Measurements from ENCODE around the gene LLGL2.

The LLGL2 gene

DNA sequence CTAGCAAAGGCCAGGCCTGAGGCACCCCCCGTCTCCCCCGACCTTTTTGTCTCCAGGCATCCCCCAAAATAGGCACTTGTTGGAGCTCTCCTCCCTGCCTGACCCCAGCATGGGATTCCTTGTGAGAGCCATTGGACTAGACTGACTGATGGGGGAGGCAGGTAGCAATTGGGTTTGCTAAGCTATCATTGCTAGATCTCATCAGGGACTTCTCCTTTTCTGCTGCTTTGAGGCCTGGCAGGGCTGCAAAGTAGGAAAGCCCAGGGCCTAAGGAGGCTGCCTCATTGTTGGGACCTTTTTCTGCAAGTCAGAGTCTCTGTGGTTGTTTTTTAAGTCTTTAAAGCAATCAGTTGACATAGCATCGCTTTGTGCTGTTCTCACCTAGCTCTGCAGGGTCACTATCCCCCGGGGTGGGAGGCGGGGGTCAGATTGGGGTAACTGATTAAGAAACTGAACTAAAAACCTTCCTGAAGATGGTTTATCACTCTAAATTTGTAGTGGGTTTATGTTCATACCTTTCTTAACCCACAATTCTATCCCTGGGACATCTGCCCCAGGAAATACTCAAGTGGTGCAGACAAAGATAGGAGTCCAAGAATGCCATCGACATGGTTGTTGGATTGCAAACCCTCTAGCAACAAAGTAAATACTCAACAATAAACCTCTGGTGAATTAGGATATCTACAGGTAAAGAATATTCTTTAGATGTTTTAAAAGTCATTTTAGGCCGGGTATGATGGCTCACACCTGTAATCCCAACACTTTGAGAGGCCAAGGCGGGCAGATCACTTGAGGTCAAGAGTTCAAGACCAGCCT is 28.0 kb downstream of the LLGL2 start:
- DNase-seq = no peak

DNA sequence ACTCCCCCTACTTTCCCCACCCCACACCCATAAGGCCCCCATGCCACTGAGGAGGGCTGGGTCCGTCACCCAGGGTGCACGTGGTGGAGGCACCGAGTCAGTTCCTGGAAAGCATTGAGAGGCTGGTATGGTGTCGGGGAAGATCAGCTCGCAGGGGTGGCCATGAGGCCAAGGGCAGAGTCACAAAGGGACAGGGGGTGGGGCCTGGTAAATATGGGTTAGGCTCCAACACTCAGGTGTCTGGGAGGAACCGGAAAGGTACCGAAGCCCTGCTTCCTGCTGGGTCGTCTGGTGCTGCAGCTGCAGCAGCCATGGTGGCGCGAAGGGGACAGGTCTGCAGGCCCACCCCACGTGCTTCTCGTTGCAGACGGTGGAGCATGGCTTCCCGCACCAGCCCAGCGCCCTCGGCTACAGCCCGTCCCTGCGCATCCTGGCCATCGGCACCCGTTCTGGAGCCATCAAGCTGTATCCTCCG is 30.2 kb downstream of the LLGL2 start:
- DNase-seq = no peak

GRCh38 chr17:75557075-75557851 is 31.8 kb downstream of the LLGL2 start:
- DNase-seq = no peak

DNA sequence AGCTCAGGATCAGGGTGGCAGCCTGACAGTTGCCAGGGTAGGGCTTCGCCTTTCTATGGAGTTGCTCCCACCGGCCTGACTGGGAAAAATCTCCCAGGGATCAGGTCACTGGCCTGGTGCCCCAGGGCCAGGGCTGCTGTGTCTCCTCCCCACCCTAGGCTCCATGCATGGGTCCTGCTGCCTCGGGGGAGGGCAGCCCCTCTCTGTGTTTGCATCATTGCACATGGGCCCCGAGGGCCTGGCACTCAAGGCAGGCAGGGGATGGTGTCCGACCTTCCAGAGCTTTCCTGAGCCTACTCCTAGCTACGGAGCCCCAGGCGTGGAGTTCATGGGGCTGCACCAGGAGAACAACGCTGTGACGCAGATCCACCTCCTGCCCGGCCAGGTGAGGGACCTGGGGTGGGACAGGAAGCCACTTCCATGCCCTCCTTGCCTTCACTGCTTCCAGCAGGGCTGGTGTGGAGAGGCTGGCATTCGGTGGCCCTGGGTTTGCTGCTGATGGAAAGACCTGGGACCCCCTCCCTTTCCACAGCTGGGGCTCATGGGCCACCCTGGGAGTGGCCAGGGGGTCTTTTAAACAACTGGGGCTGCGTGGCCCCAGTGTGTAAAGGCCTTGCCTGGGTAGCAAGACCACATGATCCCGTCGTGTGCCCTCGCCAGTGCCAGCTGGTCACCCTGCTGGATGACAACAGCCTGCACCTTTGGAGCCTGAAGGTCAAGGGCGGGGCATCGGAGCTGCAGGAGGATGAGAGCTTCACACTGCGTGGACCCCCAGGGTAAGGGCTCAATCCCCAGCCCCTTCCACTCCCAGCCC is 32.6 kb downstream of the LLGL2 start:
- no peak for DNase-seq

DNA sequence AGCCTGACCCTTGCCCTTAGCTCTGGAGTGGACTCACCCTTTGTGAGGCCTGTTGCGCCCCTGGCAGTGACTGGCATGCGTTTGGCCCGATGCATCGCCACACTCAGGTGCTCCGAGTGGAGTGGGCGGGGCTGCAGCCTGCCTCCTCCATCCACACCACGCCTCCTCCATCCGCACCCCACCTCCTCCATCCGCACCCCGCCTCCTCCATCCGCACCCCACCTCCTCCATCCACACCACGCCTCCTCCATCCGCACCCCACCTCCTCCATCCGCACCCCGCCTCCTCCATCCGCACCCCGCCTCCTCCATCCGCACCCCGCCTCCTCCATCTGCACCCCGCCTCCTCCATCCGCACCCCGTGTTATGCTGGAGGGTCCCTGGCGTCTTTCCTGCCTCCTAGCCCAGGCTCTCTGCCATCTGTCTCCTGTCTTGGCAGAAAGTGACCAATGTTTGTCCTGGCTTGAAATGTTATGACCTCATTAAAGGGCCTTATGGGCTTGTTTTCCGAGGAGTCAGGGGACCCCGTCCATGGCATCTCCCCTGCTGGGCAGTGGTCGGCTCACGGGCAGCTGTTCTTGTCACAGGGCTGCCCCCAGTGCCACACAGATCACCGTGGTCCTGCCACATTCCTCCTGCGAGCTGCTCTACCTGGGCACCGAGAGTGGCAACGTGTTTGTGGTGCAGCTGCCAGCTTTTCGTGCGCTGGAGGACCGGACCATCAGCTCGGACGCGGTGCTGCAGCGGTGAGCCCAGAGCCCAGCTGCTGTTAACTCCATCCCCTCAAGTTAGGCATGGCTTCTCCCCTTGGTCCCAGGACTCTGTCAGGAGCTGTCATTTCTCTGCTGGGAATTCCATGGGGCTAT is 33.4 kb downstream of the LLGL2 start:
- DNase-seq = no peak

GRCh38 chr17:75559958-75560533 is 34.5 kb downstream of the LLGL2 start:
- no peak for DNase-seq

- DNase-seq = no peak
Measured at GRCh38 chr17:75561927-75562603, 36.6 kb downstream of the LLGL2 start.

DNA sequence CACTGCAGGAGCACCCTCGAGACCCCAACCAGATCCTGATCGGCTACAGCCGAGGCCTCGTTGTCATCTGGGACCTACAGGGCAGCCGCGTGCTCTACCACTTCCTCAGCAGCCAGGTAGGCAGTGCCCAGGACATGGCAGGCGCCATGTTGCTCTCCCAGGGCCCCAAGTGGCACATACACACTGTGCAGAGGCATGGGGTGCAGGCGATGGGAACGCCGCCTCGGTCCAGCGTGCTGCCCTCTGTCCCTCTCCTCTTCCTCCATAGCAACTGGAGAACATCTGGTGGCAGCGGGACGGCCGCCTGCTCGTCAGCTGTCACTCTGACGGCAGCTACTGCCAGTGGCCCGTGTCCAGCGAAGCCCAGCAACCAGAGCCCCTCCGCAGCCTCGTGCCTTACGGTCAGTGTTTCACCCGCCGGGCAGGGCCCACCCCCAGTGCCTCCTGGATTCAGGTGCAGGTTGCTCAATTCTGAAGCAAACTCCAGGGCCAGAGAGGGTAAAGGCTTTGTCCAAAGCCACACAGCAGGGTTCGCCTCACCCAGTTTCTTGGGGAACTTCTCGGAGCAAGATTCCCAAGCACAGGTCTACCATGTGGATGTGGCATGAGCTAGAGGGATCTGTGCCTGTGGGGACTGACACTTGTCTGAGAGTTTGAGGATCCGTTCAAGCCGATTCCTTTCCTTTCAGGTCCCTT is 37.7 kb downstream of the LLGL2 start:
- DNase-seq = no peak

- no peak for DNase-seq
Measured at GRCh38 chr17:75564195-75564594, 38.7 kb downstream of the LLGL2 start.

DNA sequence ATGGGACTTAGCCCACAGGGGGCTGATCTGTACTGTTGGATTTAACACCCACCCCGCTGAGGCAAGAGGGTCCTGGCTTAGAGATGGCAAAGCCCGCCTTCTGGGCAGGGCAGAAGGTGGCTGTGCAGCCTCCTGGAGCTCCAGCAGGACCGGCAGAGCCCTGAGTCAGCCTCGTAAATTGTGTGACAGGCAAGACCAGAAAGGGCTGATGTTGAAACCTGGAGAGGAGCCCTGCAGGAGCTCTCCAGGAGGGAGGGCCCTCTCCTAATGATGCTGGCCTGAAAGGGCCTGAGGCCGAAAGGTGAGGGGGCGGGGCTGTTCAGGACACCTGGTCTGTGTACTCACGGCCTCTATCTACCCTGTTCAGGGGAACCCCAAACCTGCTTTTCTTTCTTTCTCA is 39.6 kb downstream of the LLGL2 start:
- no peak for DNase-seq

DNA sequence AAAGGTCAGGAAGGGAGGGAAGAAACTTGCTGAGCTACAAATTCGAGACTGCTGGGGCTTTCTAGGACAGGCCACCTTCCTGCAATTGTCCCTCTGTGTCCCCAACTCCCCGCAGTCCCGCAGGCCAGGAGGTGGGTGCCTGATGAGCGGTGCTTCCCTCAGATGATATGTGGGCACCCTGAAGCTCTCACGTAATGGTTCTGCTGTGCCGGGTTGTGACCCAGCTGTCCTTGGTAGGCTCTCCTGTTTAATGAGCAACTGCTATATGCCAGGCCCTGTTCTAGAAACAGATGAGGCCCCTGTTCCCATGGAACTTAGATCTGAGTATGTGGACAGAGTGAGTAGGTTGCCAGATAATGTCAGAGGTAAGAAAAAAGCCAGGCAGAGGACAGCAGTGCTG is 40.1 kb downstream of the LLGL2 start:
- DNase-seq = no peak

GRCh38 chr17:75566416-75566815 is 40.9 kb downstream of the LLGL2 start:
- DNase-seq = no peak

DNA sequence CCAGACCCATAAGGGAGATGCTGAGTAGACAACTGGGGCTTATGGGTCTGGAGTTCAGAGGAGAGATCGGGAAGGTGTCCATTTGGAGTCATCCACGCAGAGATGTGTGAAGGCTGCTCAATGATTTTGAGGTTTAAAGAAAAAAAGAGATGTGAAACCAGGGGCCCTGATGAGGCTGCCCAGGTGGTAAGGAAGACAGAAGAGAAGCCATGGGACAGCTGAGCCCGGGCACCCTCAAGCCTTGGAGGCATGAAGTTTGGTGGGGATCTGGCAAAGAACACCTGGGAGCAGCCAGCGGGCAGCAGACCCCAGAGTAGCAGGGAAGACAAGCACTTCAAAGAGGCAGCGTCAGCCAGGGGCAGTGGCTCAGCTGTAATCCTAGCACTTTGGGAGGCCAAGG is 41.3 kb downstream of the LLGL2 start:
- no peak for DNase-seq

DNA sequence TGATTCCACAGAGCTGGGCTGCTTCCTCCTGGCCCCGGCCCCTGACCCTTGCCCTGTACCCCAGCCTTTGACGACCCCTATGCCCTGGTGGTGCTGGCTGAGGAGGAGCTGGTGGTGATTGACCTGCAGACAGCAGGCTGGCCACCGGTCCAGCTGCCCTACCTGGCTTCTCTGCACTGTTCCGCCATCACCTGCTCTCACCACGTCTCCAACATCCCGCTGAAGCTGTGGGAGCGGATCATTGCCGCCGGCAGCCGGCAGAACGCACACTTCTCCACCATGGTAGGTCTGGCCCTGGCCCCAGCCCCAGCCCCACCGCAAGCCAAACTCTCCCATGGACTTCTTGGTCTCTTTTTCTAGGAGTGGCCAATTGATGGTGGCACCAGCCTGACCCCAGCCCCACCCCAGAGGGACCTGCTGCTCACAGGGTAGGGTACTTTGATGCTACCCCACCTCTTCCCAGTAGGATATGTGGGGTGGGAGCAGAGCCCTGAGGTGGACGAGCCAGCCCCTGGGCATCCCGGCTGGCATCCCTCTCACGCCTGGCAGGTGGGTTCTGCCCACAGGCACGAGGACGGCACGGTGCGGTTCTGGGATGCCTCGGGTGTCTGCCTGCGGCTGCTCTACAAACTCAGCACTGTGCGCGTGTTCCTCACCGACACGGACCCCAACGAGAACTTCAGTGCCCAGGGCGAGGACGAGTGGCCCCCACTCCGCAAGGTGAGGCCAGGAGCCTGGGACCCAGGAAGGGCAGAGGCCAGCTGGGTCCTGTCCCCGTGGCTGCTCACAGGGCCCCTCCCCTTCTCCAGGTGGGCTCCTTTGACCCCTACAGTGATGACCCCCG is 43.1 kb downstream of the LLGL2 start:
- no peak for DNase-seq

- DNase-seq = no peak
Measured at GRCh38 chr17:75570034-75570676, 44.7 kb downstream of the LLGL2 start.

DNA sequence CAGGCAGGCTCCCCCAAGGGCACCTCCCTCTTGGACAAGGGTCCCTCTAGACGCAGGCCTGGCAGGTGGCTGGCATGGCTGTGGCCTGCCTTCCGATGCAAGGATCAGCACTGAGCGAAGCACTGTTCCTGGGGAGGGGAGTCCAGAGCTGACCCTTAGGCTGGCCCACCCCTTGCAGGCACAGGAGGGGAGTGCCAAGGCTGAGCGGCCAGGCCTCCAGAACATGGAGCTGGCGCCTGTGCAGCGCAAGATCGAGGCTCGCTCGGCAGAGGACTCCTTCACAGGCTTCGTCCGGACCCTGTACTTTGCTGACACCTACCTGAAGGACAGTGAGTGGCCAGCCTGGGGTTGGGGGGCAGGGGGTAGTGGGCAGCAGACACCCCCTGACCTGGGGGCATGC is 45.3 kb downstream of the LLGL2 start:
- no peak for DNase-seq

DNA sequence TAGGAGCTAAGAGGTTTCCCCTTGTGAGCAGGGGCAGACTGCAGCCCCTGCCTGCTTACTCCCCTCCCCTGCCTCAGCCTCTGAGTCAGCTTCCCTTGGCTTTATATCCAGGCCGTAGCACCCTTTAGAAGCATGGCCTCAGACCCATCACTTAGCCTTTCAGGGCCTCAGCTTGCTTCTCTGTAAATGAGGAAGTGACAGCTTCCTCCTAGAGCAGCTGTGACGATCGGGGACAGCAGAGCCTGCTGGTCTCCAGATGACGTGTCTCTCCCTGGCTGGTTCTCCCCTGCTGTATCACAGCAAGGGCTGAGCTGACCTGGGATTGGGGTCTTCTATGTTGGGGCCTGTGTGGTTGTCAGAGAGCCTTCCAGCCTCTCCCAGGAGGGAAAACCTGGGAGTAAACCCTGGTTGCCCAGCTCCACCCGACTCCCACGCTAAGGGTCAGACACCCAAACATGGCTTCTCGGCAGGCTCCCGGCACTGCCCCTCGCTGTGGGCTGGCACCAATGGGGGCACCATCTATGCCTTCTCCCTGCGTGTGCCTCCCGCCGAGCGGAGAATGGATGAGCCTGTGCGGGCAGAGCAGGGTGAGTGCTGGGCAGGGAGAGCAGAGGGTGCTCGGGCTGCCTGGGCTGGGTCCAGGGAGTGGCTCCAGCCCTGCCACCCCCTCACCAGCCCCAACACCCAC is 45.8 kb downstream of the LLGL2 start:
- DNase-seq = no peak

DNA sequence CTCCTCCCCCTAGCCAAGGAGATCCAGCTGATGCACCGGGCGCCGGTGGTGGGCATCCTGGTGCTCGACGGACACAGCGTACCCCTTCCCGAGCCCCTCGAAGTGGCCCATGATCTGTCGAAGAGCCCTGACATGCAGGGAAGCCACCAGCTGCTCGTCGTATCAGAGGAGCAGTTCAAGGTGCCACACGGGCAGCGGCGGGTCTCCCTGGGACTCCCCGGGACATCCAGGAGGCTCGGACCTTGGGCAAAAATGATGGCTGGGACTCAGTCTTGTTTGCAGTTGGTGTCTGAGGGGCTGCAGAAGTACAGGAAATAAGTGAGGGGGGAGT is 46.4 kb downstream of the LLGL2 start:
- no peak for DNase-seq
